Measurements from ENCODE around the gene USP48. TPM values are rescaled to one million over a fixed set of nuclear protein-coding genes. Genes with fewer than 3 reads are reported as not detected.

USP48 gene
- polyA plus RNA-seq, 1 experiment = 43.6 TPM

GRCh38 chr1:21689661-21690372 is 93.1 kb downstream of the USP48 start:
- POLR2A ChIA-PET = interaction anchor here (0.7 kb wide), 1 partner anchor 24 kb away, joined by 6 read pairs; no protein-coding TSS in a partner anchor
- DNase-seq (ENCODE audit: low read depth, low spot score) = no peak
- Histone ChIP-seq H3K27me3 (ENCODE audit: control insufficient read depth, insufficient read depth, low read length) (no peaks in the 10 kb centered on the region), H3K27ac (ENCODE audit: low read depth, low read length) (no peak overlapping the region), H3K4me3 (ENCODE audit: low read depth, low read length) (no peak overlapping the region), H3K9me3 (ENCODE audit: control insufficient read depth, insufficient read depth, low read length) (no peaks in the 10 kb centered on the region)
- TF ChIP-seq, protein P1, sequence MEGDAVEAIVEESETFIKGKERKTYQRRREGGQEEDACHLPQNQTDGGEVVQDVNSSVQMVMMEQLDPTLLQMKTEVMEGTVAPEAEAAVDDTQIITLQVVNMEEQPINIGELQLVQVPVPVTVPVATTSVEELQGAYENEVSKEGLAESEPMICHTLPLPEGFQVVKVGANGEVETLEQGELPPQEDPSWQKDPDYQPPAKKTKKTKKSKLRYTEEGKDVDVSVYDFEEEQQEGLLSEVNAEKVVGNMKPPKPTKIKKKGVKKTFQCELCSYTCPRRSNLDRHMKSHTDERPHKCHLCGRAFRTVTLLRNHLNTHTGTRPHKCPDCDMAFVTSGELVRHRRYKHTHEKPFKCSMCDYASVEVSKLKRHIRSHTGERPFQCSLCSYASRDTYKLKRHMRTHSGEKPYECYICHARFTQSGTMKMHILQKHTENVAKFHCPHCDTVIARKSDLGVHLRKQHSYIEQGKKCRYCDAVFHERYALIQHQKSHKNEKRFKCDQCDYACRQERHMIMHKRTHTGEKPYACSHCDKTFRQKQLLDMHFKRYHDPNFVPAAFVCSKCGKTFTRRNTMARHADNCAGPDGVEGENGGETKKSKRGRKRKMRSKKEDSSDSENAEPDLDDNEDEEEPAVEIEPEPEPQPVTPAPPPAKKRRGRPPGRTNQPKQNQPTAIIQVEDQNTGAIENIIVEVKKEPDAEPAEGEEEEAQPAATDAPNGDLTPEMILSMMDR (IDR thresholded peaks at IDR 0.05; ENCODE audit: low read depth, low read length) = no peak
- CTCF ChIA-PET = interaction anchor here (0.9 kb wide), 1 partner anchor 13 kb away, joined by 3 read pairs; no protein-coding TSS in a partner anchor

DNA sequence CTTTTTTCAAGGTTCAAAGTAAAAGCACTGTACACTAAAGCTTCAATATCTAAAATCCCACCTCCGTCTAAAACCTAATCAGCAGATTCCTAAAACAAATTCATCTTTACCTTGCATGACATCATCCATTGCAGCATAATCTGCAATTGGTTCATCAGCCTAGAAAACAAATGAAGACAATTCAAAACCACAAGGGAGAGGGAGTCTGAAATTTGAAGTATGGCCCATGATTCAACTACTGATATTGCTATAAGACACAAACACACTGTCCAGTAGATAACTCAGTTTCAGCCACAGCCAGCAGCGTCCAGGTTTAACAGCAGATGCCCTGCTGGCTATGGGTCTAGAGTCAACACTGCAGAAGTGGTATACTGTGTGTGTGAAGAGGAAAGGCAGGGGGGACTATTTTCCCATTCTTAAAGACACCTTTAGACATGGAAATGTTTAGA is 95.8 kb downstream of the USP48 start:
- no peak for DNase-seq (ENCODE audit: low read depth, low spot score)
- H3K27me3 ChIP-seq (ENCODE audit: control insufficient read depth, insufficient read depth, low read length) = no peaks in the 10 kb centered on the region
- ChIA-PET POLR2A (no interaction called here), CTCF (no interaction called here)
- TF ChIP-seq, protein P1 (IDR thresholded peaks at IDR 0.05; ENCODE audit: low read depth, low read length) = no peak
- no peak overlapping the region for H3K4me3 ChIP-seq (ENCODE audit: low read depth, low read length)
- H3K9me3 ChIP-seq (ENCODE audit: control insufficient read depth, insufficient read depth, low read length) = no peaks in the 10 kb centered on the region
- no peak overlapping the region for H3K27ac ChIP-seq (ENCODE audit: low read depth, low read length)

DNA sequence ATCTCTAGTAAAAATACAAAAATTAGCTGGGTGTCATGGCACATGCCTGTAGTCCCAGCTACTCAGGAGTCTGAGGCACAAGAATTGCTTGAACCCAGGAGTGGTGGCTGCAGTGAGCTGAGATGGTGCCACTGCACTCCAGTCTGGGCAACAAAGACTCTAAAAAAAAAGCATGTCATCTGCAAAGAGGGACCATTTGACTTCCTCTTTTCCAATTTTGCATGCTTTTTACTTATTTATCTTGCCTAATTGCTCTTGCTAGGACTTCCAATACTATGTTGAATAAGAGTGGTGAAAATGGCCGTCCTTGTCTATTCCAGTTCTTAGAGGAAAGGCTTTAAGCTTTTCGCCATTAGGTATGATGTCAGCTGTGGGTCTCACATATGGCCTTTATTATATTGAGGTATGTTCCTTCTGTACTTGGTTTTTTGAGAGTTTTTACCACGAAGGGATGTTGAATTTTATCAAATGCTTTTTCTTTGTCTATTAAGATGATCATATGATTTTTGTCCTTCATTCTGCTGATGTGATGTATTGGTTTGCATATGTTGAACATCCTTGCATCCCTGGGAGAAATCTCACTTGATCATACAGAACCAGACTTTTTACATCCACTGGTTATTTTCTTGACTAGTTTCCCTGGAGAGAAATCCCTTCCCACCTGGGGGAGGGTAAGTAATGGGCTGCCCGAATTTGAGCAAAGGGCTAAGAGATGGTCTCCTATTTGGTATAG is 96.8 kb downstream of the USP48 start:
- Histone ChIP-seq H3K27me3 (ENCODE audit: control insufficient read depth, insufficient read depth, low read length) (no peaks in the 10 kb centered on the region), H3K4me3 (ENCODE audit: low read depth, low read length) (no peak overlapping the region), H3K9me3 (ENCODE audit: control insufficient read depth, insufficient read depth, low read length) (no peaks in the 10 kb centered on the region), H3K27ac (ENCODE audit: low read depth, low read length) (no peak overlapping the region)
- no peak for DNase-seq (ENCODE audit: low read depth, low spot score)
- CTCF ChIA-PET = interaction anchor here (0.6 kb wide), 1 partner anchor 117 kb away, joined by 3 read pairs; no protein-coding TSS in a partner anchor
- TF ChIP-seq, protein P1 (IDR thresholded peaks at IDR 0.05; ENCODE audit: low read depth, low read length) = no peak
- POLR2A ChIA-PET = no interaction called here

GRCh38 chr1:21681426-21681825 is 101.5 kb downstream of the USP48 start:
- Histone ChIP-seq H3K9me3 (ENCODE audit: control insufficient read depth, insufficient read depth, low read length) (no peaks in the 10 kb centered on the region), H3K27me3 (ENCODE audit: control insufficient read depth, insufficient read depth, low read length) (no peaks in the 10 kb centered on the region), H3K27ac (ENCODE audit: low read depth, low read length) (no peak overlapping the region), H3K4me3 (ENCODE audit: low read depth, low read length) (no peak overlapping the region)
- DNase-seq (ENCODE audit: low read depth, low spot score) = no peak
- ChIA-PET POLR2A (interaction anchor here (0.6 to 1.1 kb wide), 2 partner anchors 60 to 181 kb away, joined by 3 to 8 read pairs; no protein-coding TSS in a partner anchor), CTCF (no interaction called here)
- TF ChIP-seq, protein P1 (IDR thresholded peaks at IDR 0.05; ENCODE audit: low read depth, low read length) = no peak

- TF ChIP-seq, protein P1 (IDR thresholded peaks at IDR 0.05; ENCODE audit: low read depth, low read length) = no peak
- Histone ChIP-seq H3K4me3 (ENCODE audit: low read depth, low read length) (no peak overlapping the region), H3K27me3 (ENCODE audit: control insufficient read depth, insufficient read depth, low read length) (no peaks in the 10 kb centered on the region), H3K27ac (ENCODE audit: low read depth, low read length) (no peak overlapping the region), H3K9me3 (ENCODE audit: control insufficient read depth, insufficient read depth, low read length) (no peaks in the 10 kb centered on the region)
- CTCF ChIA-PET = no interaction called here
- POLR2A ChIA-PET = interaction anchor here (0.6 to 1.1 kb wide), 2 partner anchors 60 to 182 kb away, joined by 3 to 8 read pairs; no protein-coding TSS in a partner anchor
- DNase-seq (ENCODE audit: low read depth, low spot score) = no peak
Observed at GRCh38 chr1:21680918-21681317, 102.0 kb downstream of the USP48 start.

Measured in AG04450 (cell line).